IMR-90 (cell line): ENCODE measurements around the gene RABEP1. TPM values are rescaled to one million over a fixed set of nuclear protein-coding genes. Genes with fewer than 3 reads are reported as not detected.

Experiments
- ATAC-seq: fragments of 200-7000 bp; cut with Tn5 transposase; 2 replicates; pipeline ENCODE4 v1.9.1; 2020; ENCODE audit warnings: low read depth, mild to moderate bottlenecking, moderate library complexity
- BruUV-seq: library from RNA; stranded (reverse); fragments of 400-500 nt; replicated peaks from 2 replicates; lab custom pipeline; 2021; lab: Mats Ljungman, UMichigan
- CTCF ChIA-PET: fragments of 300-600 bp; formaldehyde crosslinking; extraction: SDS; loops from one replicate; lab custom pipeline; 2021; ENCODE audit warnings: antibody characterized with exemption; lab: Yijun Ruan, JAX
- POLR2A ChIA-PET: fragments of 300-600 bp; sonication (Branson Sonifier 250); formaldehyde crosslinking; loops from one replicate; lab custom pipeline; 2022; ENCODE audit warnings: antibody characterized with exemption; ENCODE audit not compliant: unreplicated experiment; lab: Charles Lee
- DNase-seq: peaks from one replicate; pipeline ENCODE4 v3.0.0; 2013
- H2AFZ ChIP-seq: replicated peaks from 2 replicates; pipeline ENCODE3; 2013; ENCODE audit warnings: low read length, mild to moderate bottlenecking; ENCODE audit not compliant: poor library complexity
- H2AK5ac ChIP-seq: 2 replicates; pipeline ENCODE4 v1.6.1; 2013; ENCODE audit warnings: low read depth, low read length, inconsistent platforms
- H2AK9ac ChIP-seq: replicated peaks from 2 replicates; pipeline ENCODE3; 2013; ENCODE audit warnings: mild to moderate bottlenecking, low read depth, low read length, moderate library complexity; ENCODE audit not compliant: poor library complexity
- H2BK120ac ChIP-seq: 2 replicates; pipeline ENCODE4 v1.6.1; 2013; ENCODE audit warnings: low read depth, low read length, inconsistent platforms
- H2BK15ac ChIP-seq: 3 replicates; pipeline ENCODE4 v1.6.1; 2013; ENCODE audit warnings: low read depth, low read length, inconsistent platforms
- H2BK20ac ChIP-seq: 2 replicates; pipeline ENCODE4 v1.6.1; 2013; ENCODE audit warnings: low read depth, mild to moderate bottlenecking, inconsistent platforms, low read length, moderate library complexity
- H2BK5ac ChIP-seq: 2 replicates; pipeline ENCODE4 v1.6.1; 2013; ENCODE audit warnings: mild to moderate bottlenecking, low read depth, low read length, inconsistent platforms; ENCODE audit not compliant: poor library complexity, severe bottlenecking
- H3K14ac ChIP-seq: replicated peaks from 2 replicates; pipeline ENCODE4 v1.6.1; 2013; ENCODE audit warnings: low read depth, low read length, inconsistent platforms
- H3K18ac ChIP-seq: 2 replicates; pipeline ENCODE4 v1.6.1; 2013; ENCODE audit warnings: low read depth, low read length, control low read depth
- H3K23ac ChIP-seq: 2 replicates; pipeline ENCODE4 v1.6.1; 2013; ENCODE audit warnings: low read depth, low read length, inconsistent platforms
- H3K27ac ChIP-seq: 2 replicates; pipeline ENCODE4 v1.5.1; 2013; ENCODE audit warnings: mild to moderate bottlenecking, control low read depth, low read length; ENCODE audit not compliant: insufficient read depth
- H3K27me3 ChIP-seq: 2 replicates; pipeline ENCODE4 v1.6.1; 2013; ENCODE audit warnings: low read length; ENCODE audit not compliant: control insufficient read depth, insufficient read depth
- H3K36me3 ChIP-seq: 2 replicates; pipeline ENCODE4 v1.6.1; 2013; ENCODE audit warnings: low read length, mixed read lengths; ENCODE audit not compliant: control insufficient read depth, insufficient read depth
- H3K4ac ChIP-seq: 2 replicates; pipeline ENCODE4 v1.6.1; 2013; ENCODE audit warnings: low read depth, low read length, inconsistent platforms
- H3K4me1 ChIP-seq: 2 replicates; pipeline ENCODE4 v1.6.1; 2013; ENCODE audit warnings: low read length, mixed read lengths; ENCODE audit not compliant: control insufficient read depth, insufficient read depth
- H3K4me2 ChIP-seq: 2 replicates; pipeline ENCODE4 v1.6.1; 2013; ENCODE audit warnings: low read depth, mild to moderate bottlenecking, control low read depth, low read length, moderate library complexity
- H3K4me3 ChIP-seq: 2 replicates; pipeline ENCODE4 v1.5.1; 2013; ENCODE audit warnings: low read depth, mild to moderate bottlenecking, control low read depth, low read length, moderate library complexity; ENCODE audit not compliant: insufficient read depth
- H3K56ac ChIP-seq: 2 replicates; pipeline ENCODE4 v1.6.1; 2013; ENCODE audit warnings: low read length, inconsistent platforms; ENCODE audit not compliant: insufficient read depth; ENCODE audit errors: extremely low read depth
- H3K79me1 ChIP-seq, 2 experiments: 2 replicates each; pipeline ENCODE4 v1.6.1; 2013; ENCODE audit warnings: low read length in 2 of 2, inconsistent platforms in 1 of 2, low read depth in 1 of 2
- H3K9ac ChIP-seq: 2 replicates; pipeline ENCODE4 v1.6.1; 2013; ENCODE audit warnings: low read depth, low read length, control low read depth
- H3K9me1 ChIP-seq: 2 replicates; pipeline ENCODE4 v1.6.1; 2013; ENCODE audit warnings: low read length, inconsistent platforms; ENCODE audit not compliant: insufficient read depth
- H3K9me3 ChIP-seq: 2 replicates; pipeline ENCODE4 v1.6.1; 2013; ENCODE audit warnings: low read length; ENCODE audit not compliant: control insufficient read depth, insufficient read depth
- H4K20me1 ChIP-seq: 2 replicates; pipeline ENCODE4 v1.6.1; 2013; ENCODE audit warnings: low read length, inconsistent platforms; ENCODE audit not compliant: insufficient read depth
- H4K5ac ChIP-seq: 2 replicates; pipeline ENCODE4 v1.6.1; 2013; ENCODE audit warnings: mild to moderate bottlenecking, low read depth, low read length, control low read depth
- H4K8ac ChIP-seq, 2 experiments: 2 replicates each; pipeline ENCODE4 v1.6.1; 2013; ENCODE audit warnings: low read depth in 2 of 2, low read length in 2 of 2, control low read depth in 1 of 2, inconsistent platforms in 1 of 2
- H4K91ac ChIP-seq: 2 replicates; pipeline ENCODE4 v1.6.1; 2013; ENCODE audit warnings: low read depth, low read length, inconsistent platforms; ENCODE audit not compliant: insufficient read depth
- BHLHE40 ChIP-seq: fragments of 150-350 bp; IDR thresholded peaks from 2 replicates; pipeline ENCODE4 v1.6.1; 2016; ENCODE audit warnings: mild to moderate bottlenecking, low read depth, low read length
- CHD1 ChIP-seq: IDR thresholded peaks from 2 replicates; pipeline ENCODE4 v1.6.1; 2012; ENCODE audit warnings: low read depth, low read length, improper control_type of control experiment
- FOS ChIP-seq: fragments of 150-350 bp; IDR thresholded peaks from 2 replicates; pipeline ENCODE4 v1.6.1; 2016; ENCODE audit warnings: low read depth, low read length
- MAZ ChIP-seq: IDR thresholded peaks from 2 replicates; pipeline ENCODE4 v1.6.1; 2012; ENCODE audit warnings: low read depth, mild to moderate bottlenecking, low read length, improper control_type of control experiment, moderate library complexity, borderline replicate concordance
- MXI1 ChIP-seq: IDR thresholded peaks from 2 replicates; pipeline ENCODE4 v1.6.1; 2012; ENCODE audit warnings: low read depth, mild to moderate bottlenecking, low read length, moderate library complexity, borderline replicate concordance
- RCOR1 ChIP-seq: IDR thresholded peaks from 2 replicates; pipeline ENCODE4 v1.6.1; 2012; ENCODE audit warnings: mild to moderate bottlenecking, low read length, improper control_type of control experiment; ENCODE audit not compliant: insufficient replicate concordance
- SMC3 ChIP-seq: fragments of 150-350 bp; IDR thresholded peaks from 2 replicates; pipeline ENCODE4 v1.6.1; 2016; ENCODE audit warnings: low read depth, mild to moderate bottlenecking, antibody characterized with exemption, low read length, moderate library complexity
- USF2 ChIP-seq: fragments of 150-350 bp; IDR thresholded peaks from 2 replicates; pipeline ENCODE4 v1.6.1; 2017; ENCODE audit warnings: mild to moderate bottlenecking, antibody characterized with exemption, low read length, low read depth
- dilution Hi-C: fragments of 300-500 bp; cut with HindIII; formaldehyde crosslinking; loops from one replicate; pipeline ENCODE4 v1.14.3; 2018; ENCODE audit warnings: low sequenced_read_pairs; ENCODE audit not compliant: unreplicated experiment
- in situ Hi-C: fragments of 300-500 bp; cut with MboI; formaldehyde crosslinking; loops from 3 replicates; pipeline ENCODE4 v1.14.3; 2019; ENCODE audit warnings: low sequenced_read_pairs, inconsistent platforms, mixed read lengths
- intact Hi-C: fragments of 100-400 bp; cut with micrococcal nuclease; formaldehyde crosslinking; loops from 2 replicates; pipeline ENCODE4 v1.10.0; 2022
- polyA plus RNA-seq, 3 experiments: library from polyadenylated mRNA; depleted of rRNA; stranded (reverse); fragments of >200 nt; gene quantifications; 2 replicates each; pipeline ENCODE4 v1.2.3, GENCODE V29; 2012; ENCODE audit warnings: low replicate concordance in 1 of 3
- total RNA-seq: library from RNA; depleted of rRNA; stranded (reverse); fragments of >200 nt; gene quantifications from 2 replicates; pipeline ENCODE4 v1.2.3, GENCODE V29; 2012

Gene RABEP1
- total and polyA plus RNA-seq, 2 of the 4 experiments (the other 2 are of a cell fraction) = 15.3 to 38.2 TPM

- Histone ChIP-seq H4K91ac (no peak overlapping the region), H3K36me3 (peaks cover 6% of the 10 kb centered on the region; the same call in 1 of the 2 replicates), H3K4me2 (no peak overlapping the region), H4K5ac (no peak overlapping the region), H2BK5ac (no peak overlapping the region), H3K79me1 (peaks cover 16 to 52% of the 10 kb centered on the region in 2 experiments), H3K27me3 (no peaks in the 10 kb centered on the region), H3K4me1 (0 out of 2 replicates have a peak, but pooled peaks cover 2% of the 10 kb centered on the region), H2BK20ac (no peak overlapping the region), H3K9ac (no peak overlapping the region), H3K14ac (no peak overlapping the region), H2AK5ac (no peak overlapping the region), H3K56ac (no peak overlapping the region), H2BK120ac (no peak overlapping the region), H3K4me3 (no peak overlapping the region), H4K20me1 (peaks cover 25% of the 10 kb centered on the region), H3K9me3 (no peaks in the 10 kb centered on the region), H2AFZ (no peak overlapping the region), H3K18ac (no peak overlapping the region), H2BK15ac (no peak overlapping the region), H3K4ac (no peak overlapping the region), H3K23ac (no peak overlapping the region), H2AK9ac (no peak overlapping the region), H4K8ac (no peak overlapping the region), H3K27ac (no peak overlapping the region), H3K9me1 (no peaks in the 10 kb centered on the region)
- dilution Hi-C loops (no loop called here), intact Hi-C loops (no loop called here), in situ Hi-C loops (loop anchor here (10.0 kb wide), 1 partner anchor 65 kb away; no protein-coding TSS in a partner anchor)
- CTCF ChIA-PET = no interaction called here
- no TSS peak for BruUV-seq
- ATAC-seq (no peak), DNase-seq (no peak)
- POLR2A ChIA-PET = interaction anchor here (0.6 kb wide), 1 partner anchor 12 kb away, joined by 4 read pairs; no protein-coding TSS in a partner anchor
- TF ChIP-seq RCOR1 = no peak
- TF ChIP-seq FOS = no peak
- TF ChIP-seq MAZ = no peak
- TF ChIP-seq MXI1 = no peak
- TF ChIP-seq SMC3 = no peak
- TF ChIP-seq CHD1 = no peak
- TF ChIP-seq BHLHE40 = no peak
- no peak for TF ChIP-seq USF2
Measured at GRCh38 chr17:5309851-5310250, 27.8 kb downstream of the RABEP1 start.
